Myocyte (in vitro differentiated cells): ENCODE data around the gene ZNF804A. TPM values are rescaled to one million over a fixed set of nuclear protein-coding genes. Genes with fewer than 3 reads are reported as not detected.

ENCODE experiments used
- DNase-seq: peaks from one replicate; pipeline ENCODE4 v3.0.0-alpha.2; 2012; ENCODE audit warnings: low read depth
- polyA plus RNA-seq: library from polyadenylated mRNA; unstranded; fragments of >200 nt; gene quantifications from one replicate; pipeline ENCODE4 v1.2.1, GENCODE V29; 2012; ENCODE audit warnings: missing spikeins
- total RNA-seq: library from RNA; depleted of rRNA; stranded (reverse); fragments of >200 nt; gene quantifications from 2 replicates; pipeline ENCODE4 v1.2.3, GENCODE V29; 2014

The ZNF804A gene
- 0.05 TPM in 1 of 2 replicates, not detected in the other for total RNA-seq
- polyA plus RNA-seq: 0.05 TPM

GRCh38 chr2:184598316-184599053 is at the start of gene ZNF804A:
Gene ZNF804A, plus strand, starts transcription at chr2:184598529. Its CDS starts 431 bp downstream, at chr2:184598960.
- DNase-seq: peak; percentile 41

GRCh38 chr2:184549153-184549552 is 49.2 kb upstream of the ZNF804A start:
- no peak for DNase-seq

DNA sequence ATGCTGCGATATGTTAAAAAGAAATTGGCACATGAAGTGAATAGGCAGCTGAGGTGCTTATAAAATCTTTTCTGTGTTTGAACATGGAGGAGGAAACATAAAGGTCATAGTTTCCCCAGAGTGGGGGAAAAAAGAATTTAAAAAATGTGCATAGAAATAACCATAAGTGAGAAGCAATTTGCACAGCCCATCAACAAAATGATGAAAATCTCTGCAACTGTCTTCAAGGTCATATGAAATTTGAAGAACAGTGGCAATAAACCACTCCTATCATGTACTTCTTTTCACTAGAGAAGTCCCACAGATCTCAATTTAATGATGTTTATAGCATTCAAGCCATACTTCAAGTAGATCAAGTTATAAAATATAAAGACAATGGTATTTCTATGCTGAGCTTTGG is 46.7 kb upstream of the ZNF804A start:
- no peak for DNase-seq

- DNase-seq: no peak
Observed at GRCh38 chr2:184554736-184555135, 43.6 kb upstream of the ZNF804A start.

DNA sequence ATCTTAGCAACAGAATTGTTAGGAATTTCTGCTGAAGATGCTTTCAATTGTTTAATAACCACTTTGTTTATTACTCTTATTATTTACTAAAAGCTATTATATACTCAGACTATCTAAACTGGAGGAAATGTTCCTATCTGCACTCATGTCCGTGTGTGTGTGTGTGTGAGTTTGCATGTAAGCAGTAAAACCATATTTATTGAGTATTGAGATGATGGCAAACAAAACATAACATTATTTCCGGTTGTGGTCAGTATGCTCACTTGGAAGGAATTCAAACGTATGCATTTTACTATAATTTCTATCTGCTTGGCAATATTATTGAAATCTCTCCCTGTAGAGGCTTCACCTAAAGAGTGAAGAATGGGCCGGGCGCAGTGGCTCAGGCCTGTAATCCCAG is 43.0 kb upstream of the ZNF804A start:
- DNase-seq: no peak

GRCh38 chr2:184556639-184557038 is 41.7 kb upstream of the ZNF804A start:
- no peak for DNase-seq

DNA sequence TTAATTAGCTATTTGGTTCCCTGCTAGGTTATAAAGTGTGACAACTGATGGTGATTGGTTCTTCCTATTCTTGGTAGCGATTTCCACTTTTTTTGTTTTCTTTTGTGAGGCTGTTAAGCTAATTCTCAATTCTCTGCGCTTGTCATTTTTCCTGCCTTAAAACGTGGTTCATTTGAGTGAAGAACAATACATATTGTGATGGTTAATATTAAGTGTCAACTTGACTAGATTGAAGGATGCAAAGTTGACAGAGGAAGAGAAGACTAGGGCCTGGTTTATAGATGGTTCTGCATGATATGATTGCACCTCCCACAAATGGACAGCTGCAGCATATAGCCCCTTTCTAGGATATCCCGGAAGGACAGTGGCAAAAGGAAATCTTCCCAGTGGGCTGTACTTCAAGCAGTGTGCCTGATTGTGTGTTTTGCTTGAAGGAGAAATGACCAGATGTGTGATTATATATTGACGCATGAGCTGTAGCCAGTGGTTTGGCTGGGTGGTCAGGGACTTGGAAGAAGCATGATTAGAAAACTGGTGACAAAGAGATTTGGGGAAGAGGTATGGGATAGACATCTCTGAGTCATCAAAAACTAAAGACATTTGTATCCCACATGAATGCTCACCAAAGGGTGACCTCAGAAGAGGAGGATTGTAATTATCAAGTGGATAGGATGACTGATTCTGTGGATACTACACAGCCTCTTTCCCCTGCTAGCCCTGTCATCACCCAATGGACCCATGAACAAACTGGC is 39.4 kb upstream of the ZNF804A start:
- DNase-seq: no peak

DNA sequence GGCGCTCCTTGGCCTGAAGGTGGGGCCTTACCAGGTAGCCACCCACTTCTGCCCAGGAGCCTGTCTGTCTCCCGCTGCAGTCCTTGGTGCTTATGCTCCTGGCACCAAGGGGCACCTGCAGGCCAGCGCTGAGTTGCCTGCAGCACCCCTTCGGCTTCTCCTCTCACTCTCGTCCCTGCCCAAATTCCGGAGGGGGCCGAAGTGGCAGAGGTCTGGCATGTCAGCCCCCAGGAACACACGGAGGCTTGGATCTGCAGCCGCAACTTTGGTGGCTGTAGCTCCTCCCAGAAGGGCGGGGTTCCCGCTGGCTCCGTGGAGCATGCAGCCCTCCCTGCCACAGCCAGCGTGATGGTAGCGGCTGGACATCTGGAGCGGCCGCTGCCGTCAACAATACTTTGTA is 37.7 kb upstream of the ZNF804A start:
- no peak for DNase-seq

- DNase-seq: no peak
Observed at GRCh38 chr2:184562532-184562931, 35.8 kb upstream of the ZNF804A start.

GRCh38 chr2:184564092-184564491 is 34.2 kb upstream of the ZNF804A start:
- no peak for DNase-seq

GRCh38 chr2:184566716-184567115 is 31.6 kb upstream of the ZNF804A start:
- no peak for DNase-seq

DNA sequence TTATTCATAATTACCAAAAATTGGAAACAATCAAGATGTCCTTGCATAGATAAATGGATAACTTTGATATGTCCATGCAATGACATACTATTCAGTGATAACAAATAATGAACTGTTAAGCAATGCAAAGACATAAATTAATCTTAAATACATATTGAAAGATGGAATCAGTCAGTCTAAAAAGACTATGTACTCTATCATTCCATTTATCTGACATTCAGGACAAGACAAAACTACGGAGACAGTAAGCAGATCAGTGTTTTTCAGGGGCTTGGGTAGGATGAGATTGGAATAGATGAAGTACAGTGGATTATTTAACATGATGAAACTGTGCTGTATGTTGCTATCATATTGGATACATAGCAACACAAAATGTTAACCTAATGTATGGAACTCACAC is 21.3 kb upstream of the ZNF804A start:
- DNase-seq: no peak

- DNase-seq: no peak
Observed at GRCh38 chr2:184577743-184578142, 20.6 kb upstream of the ZNF804A start.

DNA sequence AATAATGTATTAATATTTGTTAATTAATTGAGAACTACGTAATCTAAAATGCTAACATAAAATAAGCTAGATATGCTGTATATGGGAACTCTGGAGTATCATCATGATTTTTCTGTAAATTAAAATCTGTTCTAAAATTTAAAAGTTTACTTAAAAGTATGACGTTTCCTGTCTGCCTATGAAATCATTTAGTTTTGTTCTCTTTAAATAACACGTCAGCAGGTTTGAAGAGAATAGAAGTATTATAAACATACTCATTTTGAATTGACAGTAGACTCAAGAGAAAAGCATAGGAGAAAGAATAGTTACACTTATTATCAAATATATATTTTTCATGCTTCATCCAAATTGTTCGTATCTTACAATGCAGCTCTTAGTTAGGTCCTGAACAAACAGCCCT is 19.1 kb upstream of the ZNF804A start:
- no peak for DNase-seq

DNA sequence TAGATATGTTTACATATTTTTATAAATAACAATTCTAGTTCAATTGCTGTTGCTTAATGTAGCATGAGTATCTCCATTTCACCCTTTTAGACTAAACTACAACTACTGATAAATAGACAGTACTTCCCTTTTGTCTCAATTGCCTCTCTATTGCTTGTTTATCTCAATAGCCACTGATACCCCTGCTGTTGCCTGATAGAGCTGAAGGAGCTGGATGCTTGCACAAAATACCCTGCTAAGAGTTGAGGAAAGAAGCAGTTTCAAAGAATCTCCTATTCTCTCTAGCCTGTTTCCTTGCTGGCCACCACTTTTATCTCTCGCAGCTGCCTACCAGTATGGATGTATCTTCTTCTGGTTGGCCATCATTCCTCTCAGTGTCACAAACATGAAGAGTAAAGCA is 16.9 kb upstream of the ZNF804A start:
- no peak for DNase-seq

DNA sequence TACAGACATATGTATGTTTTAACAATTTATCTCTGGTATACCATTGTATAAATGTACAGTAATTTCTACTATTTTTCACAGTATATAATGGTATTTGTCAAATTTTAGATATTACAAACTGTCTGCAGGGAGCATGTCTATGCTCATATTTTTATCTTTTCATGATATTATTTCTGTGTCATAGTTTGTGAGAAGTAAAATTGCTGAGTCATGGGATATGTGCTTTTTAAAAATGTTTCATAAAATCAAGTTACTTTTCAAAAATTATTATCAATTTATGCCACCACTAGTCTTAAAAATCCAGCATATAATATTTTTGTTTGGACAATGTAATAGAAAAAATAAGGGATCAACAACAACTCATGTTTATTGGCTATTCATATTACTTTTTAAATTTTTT is 9.1 kb upstream of the ZNF804A start:
- DNase-seq: no peak

DNA sequence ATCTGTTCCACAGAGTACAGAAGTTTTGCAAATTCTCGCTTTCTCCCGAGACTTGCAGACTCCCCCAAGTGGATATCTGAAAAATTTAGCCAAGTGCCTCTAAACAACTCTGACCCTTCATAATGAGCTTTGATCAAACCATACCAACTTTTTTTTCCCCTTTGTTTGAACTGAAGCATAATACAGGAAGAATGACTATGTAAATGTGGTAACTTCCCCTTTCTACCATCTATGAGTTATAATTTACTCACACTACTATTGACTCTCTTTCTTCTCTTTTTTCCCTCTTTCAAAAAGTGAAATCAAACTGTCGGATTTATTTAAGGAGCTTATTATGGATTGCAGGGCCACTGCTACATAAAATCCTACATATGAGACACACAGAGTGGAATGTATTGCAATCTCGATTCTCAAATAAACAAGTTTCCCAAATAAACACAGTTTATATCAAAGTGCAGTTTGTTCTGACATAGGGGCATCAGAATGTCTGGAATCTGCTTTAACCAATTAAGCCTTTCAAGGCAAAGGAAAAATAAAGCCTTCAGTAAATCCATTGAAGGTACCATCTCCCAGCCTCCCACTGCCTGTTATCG is 1.4 kb upstream of the ZNF804A start:
- DNase-seq: peak; percentile 1

DNA sequence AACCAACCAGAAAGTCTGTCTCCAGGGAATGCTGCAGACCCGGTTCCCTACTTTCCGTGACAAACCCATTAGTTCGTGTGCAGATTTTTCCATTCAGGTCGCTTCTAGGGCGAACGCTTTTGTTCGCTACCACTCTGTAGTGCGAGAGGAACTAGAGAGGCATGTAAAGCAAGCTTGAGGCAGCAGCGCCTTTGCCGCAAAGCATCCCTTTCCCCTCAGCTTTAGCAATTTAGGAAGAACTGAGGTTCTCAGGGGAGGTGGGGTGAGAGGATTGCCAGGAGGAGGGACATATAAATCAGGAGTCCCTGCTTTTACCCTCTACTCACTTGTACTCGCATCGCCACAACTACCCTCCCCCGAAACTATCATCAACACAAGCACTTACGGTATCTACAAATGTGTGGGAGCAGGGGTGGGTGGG is 748 bp upstream of the ZNF804A start:
- peak; percentile 6 for DNase-seq

DNA sequence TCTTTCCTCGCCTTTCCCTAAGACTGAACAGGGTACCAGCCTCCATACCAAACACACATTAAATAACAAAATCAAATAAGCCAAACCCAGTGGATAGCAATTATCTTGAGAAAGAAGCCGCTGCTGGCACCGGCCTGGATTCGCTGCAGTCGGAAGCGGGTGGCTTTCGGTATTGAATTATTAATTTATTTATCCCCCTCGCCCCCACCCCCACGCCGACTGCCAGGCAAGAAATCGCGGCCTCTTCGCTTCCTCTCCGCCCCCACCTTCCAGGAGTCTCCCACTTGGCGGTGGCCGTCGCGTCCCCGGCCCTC is 370 bp upstream of the ZNF804A start:
- DNase-seq: no peak

DNA sequence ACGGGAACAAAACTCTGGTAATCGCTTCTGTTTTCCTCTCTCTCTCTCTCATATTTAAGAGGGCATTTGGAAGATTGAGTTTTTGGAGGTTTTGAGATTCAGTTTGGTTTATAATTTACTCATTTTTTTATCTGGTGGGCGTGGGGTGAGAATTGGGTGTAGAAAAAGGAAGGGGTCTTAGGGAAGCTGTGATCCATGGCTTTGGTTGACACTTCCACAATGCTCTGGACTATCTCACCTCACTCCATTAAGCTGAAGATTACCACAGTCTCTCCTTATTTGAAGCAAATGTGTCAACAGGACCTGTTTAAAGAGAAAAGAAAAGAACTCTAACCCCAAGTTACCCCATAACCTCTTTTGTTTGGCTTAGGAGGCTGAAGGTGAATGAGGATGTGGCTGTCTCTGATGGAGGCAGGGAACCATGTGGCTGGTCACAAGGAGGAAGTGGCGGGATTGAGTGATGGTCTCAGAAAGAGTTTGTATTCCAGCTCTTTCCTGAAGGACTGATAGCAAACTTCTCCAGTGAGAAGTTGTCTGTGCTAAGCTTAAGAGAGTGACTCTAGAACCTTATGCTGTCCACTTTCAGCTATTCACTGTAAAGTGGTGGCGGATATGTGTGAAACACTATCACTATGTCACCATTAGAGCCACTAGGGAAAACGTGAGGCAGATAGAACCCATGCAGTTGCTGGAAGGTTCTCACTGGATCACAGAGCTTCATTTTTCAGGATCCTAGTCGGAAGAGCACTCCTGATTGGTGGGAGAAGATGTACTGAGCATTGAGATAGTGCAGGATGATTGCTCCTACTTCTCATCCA is 934 bp downstream of the ZNF804A start:
- no peak for DNase-seq

DNA sequence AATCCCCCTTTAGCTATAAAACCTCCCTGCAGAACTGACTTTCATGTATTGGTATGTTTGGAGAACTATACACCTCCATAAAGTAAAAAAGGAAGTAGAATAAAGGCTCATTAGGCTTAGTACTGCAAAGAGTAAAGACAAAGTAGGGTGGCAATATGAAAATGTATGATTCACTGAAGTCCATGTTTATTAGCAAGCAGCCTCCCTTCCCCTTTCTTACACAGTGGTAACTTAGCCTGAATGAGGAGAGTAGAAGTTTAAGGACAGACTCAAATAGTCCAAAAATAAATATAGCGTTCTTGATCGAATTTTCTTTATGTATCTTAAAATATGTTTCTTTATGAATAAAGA is 1.5 kb downstream of the ZNF804A start:
- no peak for DNase-seq

- DNase-seq: no peak
Observed at GRCh38 chr2:184602734-184603133, 4.4 kb downstream of the ZNF804A start.
